Adrenal gland (tissue), 12 donors: Measurements from ENCODE around the gene TRMT2A. TPM values are rescaled to one million over a fixed set of nuclear protein-coding genes. Genes with fewer than 3 reads are reported as not detected.

Experiments
- DNase-seq, 7 donors: peaks; one replicate each; pipeline ENCODE4 v3.0.0-alpha.2; 2019 to 2020
- H3K27ac ChIP-seq, 5 donors: fragments of 200-600 bp; sonication (generic) in 4 of 5; 1 replicate in 3 of 5; 2 replicates in 2 of 5; pipeline versions ENCODE4 v1.5.1 to v1.8.0; 2016 to 2020; ENCODE audit warnings: mild to moderate bottlenecking in 1 of 5
- H3K27me3 ChIP-seq: fragments of 200-600 bp; 2 replicates; pipeline ENCODE4 v1.8.0; 2021
- H3K36me3 ChIP-seq, 2 donors: fragments of 200-600 bp; replicated peaks in 1 of 2; 1 replicate in 1 of 2; 2 replicates in 1 of 2; pipeline versions ENCODE4 v1.5.1 to v1.8.0; 2018 to 2022
- H3K4me1 ChIP-seq, 2 donors: fragments of 200-600 bp; replicated peaks in 1 of 2; 1 replicate in 1 of 2; 2 replicates in 1 of 2; pipeline versions ENCODE4 v1.5.1 to v1.8.0; 2018 to 2021
- H3K4me3 ChIP-seq, 4 donors: fragments of 200-600 bp; sonication (generic) in 3 of 4; one replicate each; pipeline ENCODE4 v1.5.1; 2016 to 2018
- H3K9me3 ChIP-seq, 3 donors: fragments of 200-600 bp; sonication (generic) in 1 of 3; replicated peaks in 1 of 3; 1 replicate in 2 of 3; 2 replicates in 1 of 3; pipeline versions ENCODE4 v1.5.1 to v1.8.0; 2016 to 2021
- CTCF ChIP-seq, 6 experiments: fragments of 450-650 bp in 4 of 6; fragments of 200-600 bp in 2 of 6; sonication (generic) in 1 of 6; IDR thresholded peaks; 1 replicate in 5 of 6; 2 replicates in 1 of 6; pipeline versions ENCODE4 v1.5.1 to v1.8.0; 2016 to 2021; ENCODE audit warnings: antibody characterized with exemption in 6 of 6, mild to moderate bottlenecking in 2 of 6, moderate library complexity in 1 of 6
- POLR2A ChIP-seq, 2 donors: fragments of 450-650 bp; IDR thresholded peaks; one replicate each; pipeline ENCODE4 v1.6.1; 2017; ENCODE audit warnings: antibody characterized with exemption in 2 of 2, mild to moderate bottlenecking in 2 of 2, moderate library complexity in 1 of 2
- WGBS, 4 donors: extraction: QIAGEN DNeasy Blood & Tissue Kit in 2 of 4; methylation state at CpG; one replicate each; pipeline versions ENCODE4 v1.1.5 to v1.1.7; 2013 to 2017; 5-methylcytosine and 5-hydroxymethylcytosine counted together
- intact Hi-C, 2 donors: fragments of 100-400 bp; cut with DNase I; formaldehyde crosslinking; loops; one replicate each; pipeline versions ENCODE4 v1.14.1 to v1.15.0; 2022 to 2023
- polyA plus RNA-seq, 3 donors: library from polyadenylated mRNA; stranded (reverse); fragments of 200-250 nt in 2 of 3; fragments of 350-450 nt in 1 of 3; fragmentation: Illumina TruSeq in 1 of 3; extraction: RNeasy Lipid Tissue Mini Kit (QIAGEN cat#74804) in 1 of 3; gene quantifications; one replicate each; pipeline ENCODE4 v1.2.3, GENCODE V29; 2013 to 2014
- total RNA-seq, 9 donors: library from RNA; depleted of rRNA in 4 of 9; stranded (reverse); fragments of >200 nt in 4 of 9; fragments of 120-200 nt in 1 of 9; fragmentation: NEBNext Ultra II Directional in 1 of 9; extraction: Animal tissue kit (Norgen Biotek cat#: 25700) in 1 of 9; gene quantifications; one replicate each; pipeline versions ENCODE4 v1.1.0 to v1.2.4, GENCODE V29; 2013 to 2023
- donor health status: healthy with polysubstance abuse.
- donor health status: Bipolar disorder and iron deficiency.
- donor health status: DM: yes; HTN: yes; CAD: no.
- donor health status: DM: no; HTN: no; CAD: no.
- donor health status: DM: no; HTN: no; CAD: no.
- donor health status: DM: yes; HTN: yes; CAD: no.

The TRMT2A gene
- total and polyA plus RNA-seq, 12 donors: 22.4 to 283 (median 66.8) TPM

- TF ChIP-seq CTCF (IDR thresholded peaks at IDR 0.05) (no peak), POLR2A (IDR thresholded peaks at IDR 0.05) (no peak)
- DNase-seq: no peak
- H3K27me3 ChIP-seq: no peaks in the 10 kb centered on the region
- no peaks in the 10 kb centered on the region for H3K4me1 ChIP-seq
- no peak overlapping the region for H3K4me3 ChIP-seq
- H3K36me3 ChIP-seq: peaks cover 0 to 5% of the 10 kb centered on the region in 2 donors
- intact Hi-C loops: no loop called here
- no peak overlapping the region for H3K27ac ChIP-seq
- H3K9me3 ChIP-seq: no peaks in the 10 kb centered on the region
- WGBS, 4 donors: 88 to 98% (median 92%) methylated on average over 7 to 19 of the region's 19 CpGs
These were observed 27.0 kb upstream of the TRMT2A start for GRCh38 chr22:20143883-20144665.

- TF ChIP-seq CTCF (IDR thresholded peaks at IDR 0.05) (no peak), POLR2A (IDR thresholded peaks at IDR 0.05) (no peak)
- DNase-seq: no peak
- intact Hi-C loops: no loop called here
- H3K27me3 ChIP-seq: no peaks in the 10 kb centered on the region
- peaks cover 0 to 5% of the 10 kb centered on the region in 2 donors for H3K4me1 ChIP-seq
- peaks cover 0 to 5% of the 10 kb centered on the region in 2 donors for H3K36me3 ChIP-seq
- H3K9me3 ChIP-seq: no peaks in the 10 kb centered on the region
- 90 to 96% (median 94%) methylated on average over 14 to 65 of the region's 65 CpGs for WGBS, 4 donors
- no peak overlapping the region for H3K4me3 ChIP-seq
- H3K27ac ChIP-seq: no peak overlapping the region
These were observed 25.9 kb upstream of the TRMT2A start for GRCh38 chr22:20142711-20143621.

DNA sequence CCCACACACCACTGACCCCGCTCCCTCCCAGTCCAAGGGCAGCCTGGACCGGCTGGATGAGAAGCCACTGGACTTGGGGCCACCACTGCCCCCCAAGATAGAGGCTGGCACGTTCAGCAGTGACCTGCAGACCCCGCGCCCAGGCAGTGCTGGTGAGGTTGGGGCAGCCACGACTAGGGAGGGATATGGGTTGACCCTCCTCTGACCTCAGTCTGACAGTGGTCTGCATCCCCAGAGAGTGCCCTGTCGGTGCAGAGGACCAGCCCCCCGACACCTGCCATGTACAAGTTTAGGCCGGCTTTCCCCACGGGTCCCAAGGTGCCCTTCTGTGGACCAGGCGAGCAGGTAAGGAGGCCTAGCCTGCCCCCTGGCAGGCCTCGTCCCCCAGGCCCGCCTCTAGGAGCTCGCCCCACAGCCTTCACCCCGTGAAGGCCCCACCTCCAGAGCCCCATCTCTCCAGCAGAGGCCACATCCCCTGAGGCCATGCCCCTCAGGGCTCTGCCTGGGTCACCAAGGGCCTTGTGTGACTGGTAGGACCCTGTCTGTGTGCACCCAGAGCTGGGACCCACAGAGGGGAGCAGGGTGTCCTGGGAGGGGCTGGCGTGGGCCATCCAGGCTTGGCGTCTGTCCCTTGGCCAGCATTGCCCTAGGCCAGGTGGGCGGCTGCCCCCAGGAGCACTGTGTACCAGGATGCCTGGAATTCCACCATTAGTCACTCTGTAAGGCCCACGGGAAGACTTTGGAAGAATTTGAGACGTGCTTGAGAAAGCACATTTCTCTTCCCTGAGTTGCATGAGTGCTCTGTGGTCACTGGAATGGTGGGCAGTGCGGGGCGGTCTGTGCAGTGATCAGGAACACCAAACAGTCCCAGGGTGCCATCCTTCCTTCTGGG is 24.4 kb upstream of the TRMT2A start:
- TF ChIP-seq POLR2A (IDR thresholded peaks at IDR 0.05) (no peak), CTCF (IDR thresholded peaks at IDR 0.05) (no peak)
- 81 to 92% (median 88%) methylated on average over 9 to 22 of the region's 22 CpGs for WGBS, 4 donors
- H3K9me3 ChIP-seq: no peaks in the 10 kb centered on the region
- DNase-seq: no peak
- no peak overlapping the region for H3K4me3 ChIP-seq
- no peak overlapping the region for H3K27ac ChIP-seq
- no peaks in the 10 kb centered on the region for H3K27me3 ChIP-seq
- peaks cover 0 to 5% of the 10 kb centered on the region in 2 donors for H3K36me3 ChIP-seq
- H3K4me1 ChIP-seq: peaks cover 8 to 20% of the 10 kb centered on the region in 2 donors
- intact Hi-C loops: no loop called here
